Cardiac muscle cell (in vitro differentiated cells and primary cell): ENCODE results near the gene BCAP31. TPM values are rescaled to one million over a fixed set of nuclear protein-coding genes. Genes with fewer than 3 reads are reported as not detected.

Source experiments
- DNase-seq, 2 donors: peaks; one replicate each; pipeline versions ENCODE4 v3.0.0 to v3.0.0-alpha.2; 2010 to 2017; ENCODE audit warnings: low read depth in 1 of 2, low spot score in 1 of 2
- H3K27ac ChIP-seq: fragments of 200-600 bp; sonication (generic); 2 replicates; pipeline ENCODE4 v1.5.1; 2016
- H3K27me3 ChIP-seq: fragments of 200-600 bp; sonication (generic); 2 replicates; pipeline ENCODE4 v1.6.0; 2016; ENCODE audit warnings: control low read depth
- H3K36me3 ChIP-seq: fragments of 200-600 bp; sonication (generic); 2 replicates; pipeline ENCODE4 v1.5.1; 2016; ENCODE audit warnings: control low read depth
- H3K4me1 ChIP-seq: fragments of 200-600 bp; sonication (generic); 2 replicates; pipeline ENCODE4 v1.8.1; 2017; ENCODE audit warnings: low read depth, mild to moderate bottlenecking, mixed run types
- H3K4me3 ChIP-seq: fragments of 200-600 bp; sonication (generic); 2 replicates; pipeline ENCODE4 v1.5.1; 2016; ENCODE audit warnings: mild to moderate bottlenecking
- H3K9me3 ChIP-seq: fragments of 200-600 bp; sonication (generic); 2 replicates; pipeline ENCODE4 v1.5.1; 2017; ENCODE audit warnings: low read depth, mild to moderate bottlenecking, control low read depth
- polyA plus RNA-seq: library from polyadenylated mRNA; unstranded; fragments of >200 nt; fragmentation: Nextera tagmentation; extraction: Ambion mirVana; gene quantifications from 2 replicates; pipeline ENCODE4 v1.2.1, GENCODE V29; 2016
- total RNA-seq: library from RNA; depleted of rRNA; stranded (reverse); fragments of >200 nt; gene quantifications from 2 replicates; pipeline ENCODE4 v1.2.3, GENCODE V29; 2016
- TF ChIP-seq, protein P1 (sequence below): IDR thresholded peaks from 2 replicates; pipeline ENCODE4 v1.5.1; 2012; ENCODE audit warnings: low read depth, mild to moderate bottlenecking, low read length

The BCAP31 gene
- total and polyA plus RNA-seq, 2 experiments from 2014 or later: 74.7 to 269 TPM

- Histone ChIP-seq H3K36me3 (no peaks in the 10 kb centered on the region), H3K27ac (no peak overlapping the region), H3K9me3 (no peaks in the 10 kb centered on the region), H3K27me3 (no peaks in the 10 kb centered on the region), H3K4me3 (no peak overlapping the region), H3K4me1 (peaks cover 11% of the 10 kb centered on the region)
- TF ChIP-seq, protein P1, sequence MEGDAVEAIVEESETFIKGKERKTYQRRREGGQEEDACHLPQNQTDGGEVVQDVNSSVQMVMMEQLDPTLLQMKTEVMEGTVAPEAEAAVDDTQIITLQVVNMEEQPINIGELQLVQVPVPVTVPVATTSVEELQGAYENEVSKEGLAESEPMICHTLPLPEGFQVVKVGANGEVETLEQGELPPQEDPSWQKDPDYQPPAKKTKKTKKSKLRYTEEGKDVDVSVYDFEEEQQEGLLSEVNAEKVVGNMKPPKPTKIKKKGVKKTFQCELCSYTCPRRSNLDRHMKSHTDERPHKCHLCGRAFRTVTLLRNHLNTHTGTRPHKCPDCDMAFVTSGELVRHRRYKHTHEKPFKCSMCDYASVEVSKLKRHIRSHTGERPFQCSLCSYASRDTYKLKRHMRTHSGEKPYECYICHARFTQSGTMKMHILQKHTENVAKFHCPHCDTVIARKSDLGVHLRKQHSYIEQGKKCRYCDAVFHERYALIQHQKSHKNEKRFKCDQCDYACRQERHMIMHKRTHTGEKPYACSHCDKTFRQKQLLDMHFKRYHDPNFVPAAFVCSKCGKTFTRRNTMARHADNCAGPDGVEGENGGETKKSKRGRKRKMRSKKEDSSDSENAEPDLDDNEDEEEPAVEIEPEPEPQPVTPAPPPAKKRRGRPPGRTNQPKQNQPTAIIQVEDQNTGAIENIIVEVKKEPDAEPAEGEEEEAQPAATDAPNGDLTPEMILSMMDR: no peak
- DNase-seq: no peak
Observed at GRCh38 chrX:153740631-153741222, 16.5 kb upstream of the BCAP31 start.

- Histone ChIP-seq H3K27me3 (no peaks in the 10 kb centered on the region), H3K9me3 (no peaks in the 10 kb centered on the region), H3K4me1 (peaks cover 11% of the 10 kb centered on the region), H3K36me3 (no peaks in the 10 kb centered on the region), H3K4me3 (no peak overlapping the region), H3K27ac (peak overlapping the region; percentile 51)
- TF ChIP-seq, protein P1: no peak
- DNase-seq: no peak
Observed at GRCh38 chrX:153739754-153740486, 15.7 kb upstream of the BCAP31 start.

- Histone ChIP-seq H3K27ac (no peak overlapping the region), H3K36me3 (no peaks in the 10 kb centered on the region), H3K4me1 (peaks cover 7% of the 10 kb centered on the region), H3K4me3 (no peak overlapping the region), H3K27me3 (no peaks in the 10 kb centered on the region), H3K9me3 (no peaks in the 10 kb centered on the region)
- TF ChIP-seq, protein P1: no peak
- no peak for DNase-seq
Observed at GRCh38 chrX:153738056-153738605, 13.9 kb upstream of the BCAP31 start.

DNA sequence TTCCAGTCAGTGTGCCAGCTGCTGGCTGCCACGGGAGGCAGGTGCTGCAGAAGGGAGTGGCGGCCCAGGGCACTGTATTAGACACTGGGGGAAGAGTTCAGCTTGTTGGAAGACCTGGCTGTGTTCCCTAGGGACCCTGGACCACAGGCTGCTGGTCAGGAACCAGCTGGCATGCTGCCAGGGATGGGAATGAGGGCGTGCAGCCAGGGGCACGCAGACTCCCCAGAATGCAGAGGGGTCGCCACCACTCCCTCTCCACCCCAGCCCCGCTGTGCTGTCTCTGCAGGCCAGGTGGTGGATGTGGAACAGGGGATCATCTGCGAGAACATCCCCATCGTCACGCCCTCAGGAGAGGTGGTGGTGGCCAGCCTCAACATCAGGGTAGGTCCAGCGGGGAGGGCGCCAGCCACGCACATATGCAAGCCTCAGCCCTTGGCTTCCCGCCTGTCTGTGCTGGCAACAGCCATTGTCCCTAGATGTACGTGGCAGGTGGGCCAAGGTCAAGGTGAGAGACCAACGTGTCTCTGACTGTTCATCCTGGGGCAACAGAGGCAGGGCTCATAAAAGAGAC is 12.8 kb upstream of the BCAP31 start:
- no peak for DNase-seq
- Histone ChIP-seq H3K4me3 (no peak overlapping the region), H3K4me1 (peaks cover 7% of the 10 kb centered on the region), H3K27ac (no peak overlapping the region), H3K27me3 (no peaks in the 10 kb centered on the region), H3K36me3 (no peaks in the 10 kb centered on the region), H3K9me3 (no peaks in the 10 kb centered on the region)
- TF ChIP-seq, protein P1: no peak

- no peaks in the 10 kb centered on the region for H3K9me3 ChIP-seq
- TF ChIP-seq, protein P1: no peak
- H3K36me3 ChIP-seq: no peaks in the 10 kb centered on the region
- H3K4me3 ChIP-seq: no peak overlapping the region
- H3K27me3 ChIP-seq: no peaks in the 10 kb centered on the region
- H3K4me1 ChIP-seq: peaks cover 7% of the 10 kb centered on the region
- no peak overlapping the region for H3K27ac ChIP-seq
- DNase-seq: no peak
Observed at GRCh38 chrX:153736071-153736820, 12.1 kb upstream of the BCAP31 start.
